CD4-positive, alpha-beta T cell treated with Interleukin-2 at 100 ng/mL for 4 hours (primary cell): ENCODE data around the gene FADS1.

Experiments
- DNase-seq: peaks from one replicate; pipeline ENCODE4 v3.0.0-alpha.2; 2020; ENCODE audit warnings: low spot score

FADS1 gene

DNA sequence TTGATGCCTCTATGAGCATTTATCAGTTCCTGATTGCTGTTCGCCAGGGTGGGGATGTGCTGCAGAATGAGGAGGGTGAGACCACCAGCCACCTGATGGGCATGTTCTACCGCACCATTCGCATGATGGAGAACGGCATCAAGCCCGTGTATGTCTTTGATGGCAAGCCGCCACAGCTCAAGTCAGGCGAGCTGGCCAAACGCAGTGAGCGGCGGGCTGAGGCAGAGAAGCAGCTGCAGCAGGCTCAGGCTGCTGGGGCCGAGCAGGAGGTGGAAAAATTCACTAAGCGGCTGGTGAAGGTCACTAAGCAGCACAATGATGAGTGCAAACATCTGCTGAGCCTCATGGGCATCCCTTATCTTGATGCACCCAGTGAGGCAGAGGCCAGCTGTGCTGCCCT, 21.3 kb downstream of the FADS1 start:
- DNase-seq, result no peak

DNA sequence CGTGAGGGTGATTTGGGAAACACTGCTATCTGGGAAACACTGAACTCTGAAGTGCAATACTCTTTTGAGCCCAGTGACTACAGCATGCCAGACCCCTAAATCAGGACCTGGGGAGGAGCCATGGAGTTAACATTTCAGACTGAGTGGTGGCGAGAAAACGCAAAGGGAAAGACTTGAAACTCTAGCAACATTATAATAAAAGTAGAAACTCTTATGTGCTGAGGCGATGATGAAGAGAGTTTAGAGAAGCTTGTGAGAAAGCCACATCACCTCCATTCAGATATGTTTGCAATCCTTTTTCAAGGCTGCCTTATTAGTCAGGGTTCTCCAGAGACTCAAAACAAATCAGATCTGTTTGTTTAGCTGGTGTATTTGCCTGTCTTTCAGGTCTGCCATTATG, 22.2 kb downstream of the FADS1 start:
- no peak for DNase-seq

DNA sequence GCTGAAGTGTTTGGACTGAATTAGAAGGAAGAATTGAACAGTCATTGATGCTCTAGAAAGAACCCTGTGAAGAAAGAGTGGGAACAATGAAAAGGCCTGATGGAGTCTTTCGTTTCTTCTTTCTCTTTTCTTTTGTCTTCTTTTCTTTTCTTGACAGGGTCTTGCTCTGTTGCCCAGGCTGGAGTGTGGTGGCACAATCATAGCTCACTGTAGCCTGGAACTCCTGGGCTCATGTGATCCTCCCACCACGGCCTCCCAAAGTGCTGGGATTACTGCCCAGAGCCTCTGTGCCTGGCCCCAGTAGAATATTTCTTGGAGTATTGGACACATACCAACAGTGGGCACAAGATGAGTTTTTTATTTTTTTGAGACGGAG, 23.0 kb downstream of the FADS1 start:
- DNase-seq, result no peak

DNA sequence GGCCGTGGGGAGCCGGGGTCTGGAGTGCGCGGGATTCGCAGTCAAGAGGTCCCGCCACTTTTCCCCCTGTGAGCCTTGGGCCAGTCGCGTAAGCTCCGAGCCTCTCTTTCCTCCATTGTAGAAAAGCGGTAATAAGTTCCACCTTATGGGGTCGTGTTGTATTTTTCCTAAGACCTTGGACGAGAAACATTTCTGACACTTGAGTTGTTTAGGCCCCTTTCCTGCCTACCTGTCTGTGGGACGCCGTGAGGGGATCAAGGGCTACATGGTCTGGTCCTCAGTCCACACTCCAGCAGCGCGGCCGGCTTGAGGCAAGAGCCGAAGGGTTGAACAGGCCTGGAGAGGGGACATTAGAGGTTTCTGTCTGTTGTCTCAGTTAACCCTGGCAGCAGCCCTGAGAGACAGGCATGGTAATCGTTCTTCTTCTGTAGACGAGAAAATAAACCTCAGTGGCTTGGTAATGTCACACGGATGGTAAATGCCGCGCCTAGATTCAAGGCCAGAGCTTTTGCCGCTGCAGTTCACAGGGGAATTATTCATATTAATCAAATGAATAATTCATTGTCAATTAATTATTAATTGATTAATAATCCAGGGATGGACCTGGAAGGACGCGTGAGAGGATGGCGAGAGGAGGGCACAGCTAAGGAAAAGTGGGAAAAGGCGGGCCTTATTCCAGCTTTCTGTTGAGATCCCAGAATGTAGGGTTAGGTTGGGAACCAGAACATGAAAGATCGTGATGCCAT, 23.5 kb downstream of the FADS1 start:
- no peak for DNase-seq

DNA sequence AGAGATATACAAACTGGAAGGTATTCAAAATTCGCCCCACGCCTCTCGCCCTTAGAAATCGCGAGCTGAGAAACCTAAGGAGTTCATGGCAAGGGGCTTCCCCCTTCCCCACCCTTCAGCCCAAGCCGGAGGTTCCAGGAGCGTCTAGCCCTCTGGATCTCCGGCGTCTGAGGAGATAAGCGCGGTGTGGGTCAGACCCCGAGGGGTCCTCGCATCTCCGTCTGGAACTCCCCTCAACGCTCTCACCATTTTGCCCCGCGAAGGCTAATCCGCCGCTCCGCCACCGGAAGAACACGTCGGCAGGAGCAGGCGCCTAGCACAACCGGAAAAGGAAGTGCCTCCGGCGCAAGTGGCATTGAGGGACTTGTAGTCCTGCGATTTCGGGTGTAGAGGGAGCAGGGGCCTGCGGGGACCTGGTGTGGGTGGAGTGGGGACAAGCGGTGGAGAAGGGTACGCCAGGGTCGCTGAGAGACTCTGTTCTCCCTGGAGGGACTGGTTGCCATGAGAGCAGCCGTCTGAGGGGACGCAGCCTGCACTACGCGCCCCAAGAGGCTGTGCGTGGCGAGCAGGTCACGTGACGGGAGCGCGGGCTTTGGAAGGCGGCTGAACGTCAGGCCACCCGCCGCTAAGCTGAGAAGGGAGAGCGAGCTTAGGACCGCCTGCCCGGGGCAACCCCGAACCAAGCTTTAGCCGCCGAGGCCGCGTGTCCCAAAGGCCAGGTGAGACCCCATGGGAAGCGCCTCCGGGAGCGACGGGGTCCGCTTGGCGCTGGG, 24.3 kb downstream of the FADS1 start, which contains the start of the genes FEN1 and TMEM258:
FEN1 (plus strand) TSS at position 602 of the 773 bp plus-strand sequence. CDS start 2,451 bp downstream, outside the sequence.
TMEM258 (minus strand) TSS at position 290 of the 773 bp plus-strand sequence; CDS start at position 249, 41 bp downstream.
- peak; percentile 84 for DNase-seq

DNA sequence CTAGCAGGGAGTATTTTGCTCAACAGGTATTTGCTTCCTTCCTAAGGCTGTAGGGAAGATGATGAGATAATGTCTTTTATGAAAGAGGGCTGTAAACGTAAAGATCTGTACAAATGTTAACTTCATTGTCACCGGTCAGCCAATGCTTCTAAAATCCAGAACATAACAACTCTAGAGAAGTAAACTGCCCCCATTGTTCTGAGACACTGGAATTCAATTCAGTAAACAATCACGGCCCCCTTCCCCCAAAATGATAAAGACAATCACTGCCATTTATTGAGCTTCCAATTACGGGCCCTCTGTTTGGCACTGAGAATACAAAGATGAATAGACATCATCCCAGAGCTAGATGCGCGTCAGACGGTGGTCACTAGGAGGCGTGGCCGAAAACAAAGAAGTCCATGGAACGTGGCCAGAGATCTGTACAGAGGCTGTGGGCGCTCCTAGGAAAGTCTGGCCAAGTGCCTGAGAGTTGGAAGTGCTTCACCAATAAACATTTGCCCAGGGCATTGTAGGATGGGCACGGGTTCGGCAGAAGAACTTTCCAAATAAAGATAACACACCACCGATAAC, 25.0 kb downstream of the FADS1 start:
- DNase-seq, result peak; percentile 24

DNA sequence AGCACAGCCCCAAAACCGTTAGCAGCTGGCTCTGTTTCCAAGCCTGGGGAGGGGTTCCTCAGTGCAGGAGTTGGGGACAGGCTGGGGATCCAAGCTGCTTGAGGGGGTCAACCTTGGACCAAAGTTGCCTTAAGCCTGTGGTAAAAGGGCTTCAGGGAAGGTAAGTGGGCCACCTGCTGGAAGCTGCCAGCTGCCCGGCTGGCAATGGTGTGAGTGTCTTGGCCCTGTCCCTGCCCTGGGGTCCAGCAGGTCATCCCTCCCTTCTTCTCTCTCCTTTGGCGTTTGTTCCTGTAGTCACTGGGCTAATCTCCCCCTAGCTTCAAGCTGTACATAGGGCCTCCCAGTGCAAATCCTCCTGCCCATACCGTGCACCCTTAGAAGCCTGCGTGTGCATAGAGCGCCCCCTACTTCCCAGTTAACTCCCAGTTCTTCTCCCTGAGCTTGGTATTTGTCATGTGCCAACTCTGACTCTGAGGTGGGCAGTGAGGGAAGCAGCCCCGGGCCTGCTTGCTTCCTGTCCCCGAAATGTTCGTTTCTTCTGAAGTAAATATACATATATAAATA, 28.8 kb downstream of the FADS1 start:
- DNase-seq, result no peak

DNA sequence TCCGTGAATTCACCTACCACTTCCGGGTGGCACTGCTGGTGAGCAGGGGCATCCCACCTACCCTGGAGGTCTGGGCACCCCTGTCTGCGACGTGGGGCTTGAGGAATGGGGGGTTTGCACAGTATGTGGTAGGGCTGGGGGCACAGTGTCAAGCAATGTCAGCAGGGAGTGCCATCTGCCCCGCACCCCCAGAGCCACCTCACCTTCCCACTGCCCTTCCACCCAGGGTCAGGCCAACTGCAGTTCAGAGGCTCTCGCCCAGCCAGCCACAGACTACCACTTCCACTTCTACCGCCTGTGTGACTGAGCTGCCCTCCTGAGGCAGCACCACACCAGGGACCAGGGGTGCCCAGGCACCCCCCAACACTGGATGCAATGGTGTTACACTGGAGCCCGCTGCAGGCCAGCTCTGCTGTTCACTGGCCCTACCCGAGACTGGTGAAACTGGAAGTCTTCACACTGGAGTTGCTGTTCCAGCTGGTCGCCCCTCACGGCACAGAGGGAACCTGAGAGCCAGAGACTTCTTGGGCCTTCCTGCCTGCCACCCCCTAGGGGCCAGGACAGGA, 30.9 kb downstream of the FADS1 start:
- no peak for DNase-seq

DNA sequence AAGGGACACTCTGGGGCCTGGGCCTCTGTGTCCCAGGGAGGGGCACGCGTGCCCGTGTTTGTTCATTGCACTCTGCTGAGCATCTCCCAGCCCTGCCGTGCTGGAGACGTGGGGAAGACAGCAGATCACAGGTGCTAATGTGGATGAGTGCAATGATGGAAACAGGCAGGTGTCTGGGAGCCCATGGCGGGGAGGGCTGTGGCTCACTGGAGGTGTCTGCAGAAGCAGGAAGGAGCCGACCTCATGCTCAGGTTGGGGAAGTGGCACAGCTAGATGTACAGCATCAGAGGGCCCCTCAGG, 32.3 kb downstream of the FADS1 start:
- no peak for DNase-seq

DNA sequence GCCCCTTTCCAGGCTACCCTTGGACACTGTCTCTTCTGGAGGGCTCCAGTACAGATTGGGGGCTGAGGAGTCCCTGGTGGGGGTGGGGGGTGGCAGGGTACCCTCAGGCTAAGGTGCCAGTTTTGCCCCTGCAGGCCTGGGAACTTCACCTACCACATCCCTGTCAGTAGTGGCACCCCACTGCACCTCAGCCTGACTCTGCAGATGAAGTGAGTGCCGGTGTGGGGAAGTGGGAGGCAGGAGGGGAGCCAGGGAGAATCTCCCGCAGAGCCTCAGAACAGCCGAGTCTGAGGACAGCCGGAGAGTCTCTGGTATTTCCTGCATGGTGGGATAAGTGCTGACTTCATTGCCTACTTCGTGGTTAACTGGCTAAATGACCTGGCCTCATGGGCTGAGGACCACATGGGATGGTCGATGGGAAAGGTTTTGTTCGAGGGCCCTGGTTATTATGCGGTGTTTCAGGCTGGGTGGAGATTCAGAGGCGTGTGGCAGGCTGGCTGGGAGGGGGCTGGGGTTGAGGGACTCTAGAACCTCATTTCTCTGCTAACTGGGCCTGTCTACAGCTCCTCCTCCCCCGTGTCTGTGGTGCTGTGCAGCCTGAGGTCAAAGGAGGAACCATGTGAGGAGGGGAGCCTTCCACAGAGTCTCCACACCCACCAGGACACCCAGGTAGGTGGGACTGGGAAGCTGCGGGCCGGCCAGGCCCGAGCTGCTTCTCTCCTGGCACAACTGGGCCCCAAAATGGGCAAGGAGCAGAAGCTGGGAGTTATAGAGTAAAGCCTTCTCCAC, 32.9 kb downstream of the FADS1 start:
- DNase-seq, result no peak

DNA sequence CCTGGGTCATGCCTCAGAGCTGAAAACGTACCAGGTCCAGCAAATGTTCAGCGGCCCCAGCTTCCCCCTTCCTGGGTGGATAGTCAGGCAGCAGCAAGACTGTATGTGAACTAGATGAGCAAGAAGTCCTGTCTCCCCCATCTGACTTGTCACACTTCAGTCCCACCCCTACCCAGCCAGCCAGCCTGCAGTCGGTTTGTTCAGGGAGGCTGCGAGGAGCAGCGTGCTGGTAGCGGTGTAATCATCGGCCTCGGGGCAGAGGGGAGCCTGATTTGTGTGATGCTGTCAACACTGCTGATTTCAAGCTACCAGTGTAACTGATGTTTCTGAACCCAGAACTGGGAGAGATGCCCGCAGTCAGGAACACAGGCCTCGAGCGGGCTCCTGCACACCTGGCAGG, 34.0 kb downstream of the FADS1 start:
- DNase-seq, result no peak

DNA sequence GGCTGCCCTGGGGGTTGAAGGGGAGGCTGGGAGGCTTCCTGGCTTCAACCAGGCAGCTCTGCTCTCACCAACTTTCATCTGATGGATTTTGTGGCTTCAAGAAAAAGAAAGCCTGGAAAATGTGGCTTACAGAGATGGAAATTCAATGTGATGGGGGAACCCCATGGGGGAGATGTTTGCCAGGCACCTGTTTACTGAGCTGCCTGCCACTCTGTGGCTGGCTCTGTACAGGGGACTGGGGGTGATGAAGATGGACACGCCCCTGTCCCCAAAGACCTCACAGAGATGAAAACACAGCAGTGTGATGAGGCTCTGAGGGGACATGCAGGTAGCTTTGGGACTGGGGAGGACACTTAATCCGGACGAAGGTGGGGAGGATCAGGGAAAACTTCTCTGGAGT, 34.5 kb downstream of the FADS1 start:
- DNase-seq, result no peak

DNA sequence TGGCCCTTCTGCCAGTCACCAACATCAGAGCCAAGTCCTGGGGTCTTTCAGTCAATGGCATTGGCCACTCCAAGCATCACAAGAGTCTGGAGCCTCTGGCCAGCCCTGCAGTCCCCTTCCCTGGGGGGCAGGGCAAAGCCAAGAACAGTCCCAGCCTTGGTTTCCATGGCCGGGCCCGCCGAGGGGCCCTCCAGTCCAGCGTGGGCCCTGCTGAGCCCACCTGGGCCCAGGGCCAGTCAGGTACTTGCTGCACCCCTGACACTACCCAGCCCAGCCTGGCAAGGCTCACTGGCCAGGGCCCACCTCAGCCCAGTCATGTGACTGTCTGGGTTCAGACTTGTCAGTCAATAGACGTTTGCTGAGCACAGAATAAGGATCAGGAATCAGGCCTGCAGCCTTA, 35.2 kb downstream of the FADS1 start:
- no peak for DNase-seq

DNA sequence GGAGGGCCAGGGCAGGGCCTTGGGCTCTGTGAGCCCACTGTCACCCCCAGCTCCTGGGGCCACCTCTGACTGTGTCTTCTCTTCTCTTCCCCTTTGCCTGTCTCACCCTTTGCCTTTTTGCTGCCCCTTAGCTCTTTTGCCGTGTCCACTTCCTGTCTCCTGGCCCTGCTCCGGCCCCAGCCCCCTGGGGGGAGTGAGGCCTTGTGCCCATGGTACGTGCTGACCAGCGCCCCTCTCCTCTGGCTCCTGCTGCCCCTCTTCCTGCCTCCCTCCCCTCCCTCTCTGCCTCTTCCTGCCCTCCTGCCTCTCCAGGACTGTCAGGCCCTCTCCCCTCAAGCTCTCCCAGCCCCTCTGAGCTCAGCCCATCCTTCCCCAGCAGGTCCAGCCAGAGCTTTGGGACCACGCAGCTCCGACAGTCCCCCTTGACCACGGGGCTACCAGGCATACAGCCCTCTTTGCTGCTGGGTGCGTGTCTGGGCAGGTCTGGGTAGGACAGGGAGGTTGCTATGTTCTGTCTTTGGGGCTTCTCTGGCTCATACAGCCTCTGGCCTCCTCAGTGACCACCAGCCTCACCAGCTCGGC, 36.1 kb downstream of the FADS1 start:
- DNase-seq, result no peak

DNA sequence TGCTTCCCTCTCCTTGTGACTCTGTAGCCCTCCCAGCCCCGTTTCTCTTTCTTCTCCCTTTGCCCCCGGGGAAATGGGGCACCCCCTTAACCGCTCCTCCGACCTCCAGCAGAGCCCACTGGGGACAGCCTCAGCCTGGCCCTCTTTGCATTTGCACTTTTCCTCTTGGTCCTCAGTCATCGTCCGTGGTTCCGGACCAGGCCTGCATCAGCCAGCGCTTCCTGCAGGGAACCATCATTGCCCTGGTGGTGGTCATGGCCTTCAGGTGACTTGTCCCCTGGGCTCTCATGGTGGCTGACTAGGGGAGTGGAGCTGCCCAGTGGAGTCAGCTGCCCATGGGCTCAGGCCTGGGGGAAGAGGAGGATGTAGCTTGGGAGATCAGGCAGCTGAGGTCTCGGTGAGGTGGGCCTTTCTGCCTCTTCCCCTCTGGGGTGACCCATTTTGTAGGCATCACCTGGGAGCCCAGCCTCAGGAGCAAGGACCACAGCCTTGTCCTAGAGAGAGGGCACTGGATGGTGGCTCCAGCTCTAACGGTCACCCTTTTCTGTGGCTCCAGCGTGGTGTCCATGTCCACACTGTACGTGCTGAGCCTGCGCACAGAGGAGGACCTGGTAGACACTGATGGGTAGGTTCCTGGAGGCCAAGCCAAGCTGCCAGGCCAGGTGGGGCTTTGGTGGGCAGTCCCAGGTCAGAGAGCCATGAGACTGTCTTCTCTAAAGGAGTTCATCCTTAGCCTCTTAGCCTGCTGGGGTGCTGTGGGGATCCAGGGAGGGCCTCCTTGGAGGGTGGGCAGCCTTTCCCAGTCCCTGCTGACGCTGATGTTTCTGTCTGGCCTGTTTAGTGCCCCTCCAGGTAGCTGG, 36.9 kb downstream of the FADS1 start:
- DNase-seq, result no peak

DNA sequence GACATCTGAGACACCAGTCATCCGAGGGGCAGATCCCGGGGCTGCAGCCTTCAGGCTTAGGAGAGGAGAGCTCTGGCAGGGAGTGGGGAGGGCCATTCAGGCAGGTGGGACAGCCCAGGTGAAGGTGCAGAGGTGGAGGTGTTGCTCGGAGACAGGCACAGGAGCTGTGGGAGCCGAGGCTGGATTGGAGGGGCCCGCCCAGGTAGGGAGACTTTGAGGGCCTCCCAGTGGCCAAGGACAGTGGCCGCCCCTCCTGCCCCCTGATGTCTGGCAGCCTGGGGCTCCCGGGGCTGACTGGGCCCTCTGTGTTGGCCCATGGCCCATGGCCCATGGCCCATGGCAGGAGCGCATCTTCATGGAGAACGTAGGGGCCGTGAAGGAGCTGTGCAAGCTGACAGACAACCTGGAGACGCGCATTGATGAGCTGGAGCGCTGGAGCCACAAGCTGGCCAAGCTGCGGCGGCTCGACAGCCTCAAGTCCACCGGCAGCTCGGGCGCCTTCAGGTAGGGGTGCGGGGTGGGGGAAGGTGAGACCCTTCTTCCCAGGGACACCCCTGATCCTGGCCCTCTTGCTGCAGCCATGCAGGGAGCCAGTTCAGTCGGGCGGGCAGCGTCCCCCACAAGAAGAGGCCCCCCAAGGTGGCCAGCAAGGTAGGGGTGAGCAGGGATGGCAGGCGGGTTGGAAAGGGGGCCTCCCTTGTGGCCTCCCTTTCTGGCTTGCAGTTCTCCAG, 37.7 kb downstream of the FADS1 start:
- DNase-seq, result no peak

DNA sequence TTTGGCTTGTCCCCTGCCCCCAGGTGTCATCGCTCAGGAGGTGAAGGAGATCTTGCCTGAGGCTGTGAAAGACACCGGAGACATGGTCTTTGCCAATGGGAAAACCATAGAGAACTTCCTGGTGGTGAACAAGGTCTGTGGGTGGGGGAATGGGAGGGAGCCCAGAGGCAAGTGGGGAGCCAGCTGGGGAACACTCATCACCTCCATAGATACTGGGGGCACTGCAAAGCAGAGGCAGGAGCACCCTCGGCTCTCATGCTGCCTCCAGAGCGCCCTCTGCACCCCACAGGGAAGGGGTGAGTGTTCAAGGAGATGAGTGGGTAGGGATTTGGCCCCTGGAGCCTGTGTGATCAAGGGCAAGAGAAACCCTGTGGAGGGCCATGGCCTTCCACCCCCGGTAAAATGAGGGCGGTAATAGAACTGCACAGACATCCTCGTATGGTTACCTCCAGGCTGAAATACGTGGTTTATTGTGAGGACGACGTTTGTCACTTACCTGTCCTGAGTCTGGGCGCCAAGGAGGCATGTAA, 38.4 kb downstream of the FADS1 start:
- no peak for DNase-seq

DNA sequence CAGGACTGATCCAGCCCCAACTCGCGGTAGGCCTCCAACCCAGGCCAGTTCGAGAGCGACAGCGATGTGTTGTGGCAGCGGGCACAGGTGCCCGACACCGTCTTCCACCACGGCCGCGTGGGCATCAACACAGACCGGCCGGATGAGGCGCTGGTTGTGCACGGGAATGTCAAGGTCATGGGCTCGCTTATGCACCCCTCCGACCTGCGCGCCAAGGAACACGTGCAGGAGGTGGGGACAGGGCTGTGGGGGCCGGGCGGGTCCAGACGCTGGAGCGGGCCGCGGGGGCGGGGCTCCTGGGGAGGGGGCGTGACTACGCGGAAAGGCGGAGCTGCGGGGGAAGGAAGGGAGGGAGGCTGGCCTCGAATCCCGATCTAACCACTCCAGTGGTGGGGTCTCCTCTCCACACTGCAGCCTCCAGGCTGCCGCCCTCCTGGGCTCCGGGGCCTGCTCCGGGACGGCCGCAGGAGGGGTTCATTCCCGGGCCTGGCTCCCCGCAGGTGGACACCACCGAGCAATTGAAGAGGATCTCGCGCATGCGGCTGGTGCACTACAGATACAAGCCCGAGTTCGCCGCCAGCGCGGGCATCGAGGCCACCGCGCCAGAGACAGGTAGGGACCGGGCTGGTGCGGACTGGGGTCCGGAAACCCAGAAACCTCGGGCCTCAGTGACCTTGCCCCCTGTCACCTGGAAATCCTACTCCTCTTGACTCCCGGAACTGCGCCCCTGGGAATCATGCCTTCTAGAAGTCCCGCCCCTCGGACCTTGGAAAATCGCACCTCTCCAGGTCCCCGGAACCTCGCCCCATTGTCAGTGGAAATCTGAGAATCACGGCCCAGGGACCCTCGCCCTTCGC, 39.3 kb downstream of the FADS1 start:
- peak; percentile 67 for DNase-seq
